Measurements from ENCODE around the gene TBC1D22A. TPM values are rescaled to one million over a fixed set of nuclear protein-coding genes. Genes with fewer than 3 reads are reported as not detected.

Gene TBC1D22A
- total and polyA plus RNA-seq, 4 donors, result 4.1 to 12.4 (median 8.4) TPM

DNA sequence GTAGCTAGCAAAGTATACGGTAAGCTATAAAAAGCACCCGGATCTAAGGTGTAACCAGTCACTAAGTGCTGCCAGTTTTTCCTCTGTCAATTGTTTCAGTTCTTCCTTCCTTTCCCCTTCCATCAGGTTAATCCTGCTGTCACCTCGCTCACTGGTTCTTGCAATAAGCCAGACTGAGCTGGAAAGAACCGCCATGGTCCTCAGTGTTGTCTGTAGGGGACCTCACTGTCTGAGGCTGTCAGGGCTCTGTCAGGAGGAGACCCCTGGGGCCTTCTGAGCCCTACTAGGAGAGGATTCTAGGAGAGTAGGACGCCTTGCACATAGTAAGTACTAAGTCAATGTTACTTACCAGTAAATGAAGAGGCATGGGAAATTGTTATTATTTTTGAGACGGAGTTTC lies 1.4 kb upstream of the TBC1D22A start:
- Histone ChIP-seq H3K4me3 (ENCODE audit: low read depth in 1 of 3, low read length in 3 of 3) (no peak overlapping the region), H3K27ac (ENCODE audit: low read depth in 1 of 2, low read length in 2 of 2) (peak overlapping the region; percentile 50 to 99), H3K4me1 (ENCODE audit: control insufficient read depth in 4 of 4, insufficient read depth in 4 of 4, low read length in 3 of 4) (peaks cover 2 to 45% (median 34%) of the 10 kb centered on the region in 4 donors), H3K9me3 (ENCODE audit: control insufficient read depth in 4 of 4, low read length in 3 of 4) (no peaks in the 10 kb centered on the region), H3K27me3 (ENCODE audit: control insufficient read depth in 4 of 4, insufficient read depth in 4 of 4, low read length in 3 of 4) (no peaks in the 10 kb centered on the region), H3K9ac (ENCODE audit: low read depth in 1 of 2, low read length in 2 of 2) (no peak overlapping the region), H3K36me3 (ENCODE audit: control insufficient read depth in 4 of 4, insufficient read depth in 3 of 4, low read depth in 1 of 4, low read length in 3 of 4) (no peaks in the 10 kb centered on the region)
- 89% methylated on average over 6 of the region's 6 CpGs for WGBS
- no peak for DNase-seq (ENCODE audit: low spot score)
- TF ChIP-seq RXRA (IDR thresholded peaks at IDR 0.05), result no peak

DNA sequence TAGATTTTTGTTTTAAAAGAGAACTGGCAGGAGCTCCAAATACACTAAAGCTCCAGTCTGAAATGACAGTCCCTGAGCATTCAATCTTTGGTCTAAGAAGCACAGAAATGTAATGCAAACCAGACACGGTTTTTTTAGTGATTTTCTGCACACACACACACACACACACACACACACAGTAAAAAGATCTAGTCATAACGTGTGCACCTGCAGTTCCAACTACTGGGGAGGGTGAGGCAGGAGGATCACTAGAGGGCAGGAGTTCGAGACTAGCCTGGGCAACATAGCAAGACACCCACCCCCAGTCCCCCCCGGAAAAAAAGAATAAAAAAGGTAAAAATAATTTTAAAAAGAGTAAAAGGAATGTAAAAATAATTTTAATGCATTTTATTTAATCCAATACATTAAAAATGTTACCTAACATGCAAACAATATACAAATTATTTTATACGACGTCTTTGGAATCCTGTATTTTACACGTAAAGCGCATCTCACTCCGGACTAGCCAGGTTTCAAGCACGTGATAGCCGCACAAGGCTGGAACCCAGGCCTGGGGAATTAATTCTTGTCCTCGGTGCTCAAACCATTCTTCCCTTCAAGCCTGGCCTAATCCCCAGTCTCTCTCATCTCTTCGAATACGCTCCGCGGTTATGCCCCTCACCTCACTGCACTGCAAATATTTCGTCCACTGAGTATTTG lies 762 bp upstream of the TBC1D22A start:
- H3K27me3 ChIP-seq (ENCODE audit: control insufficient read depth in 4 of 4, insufficient read depth in 4 of 4, low read length in 3 of 4), result no peaks in the 10 kb centered on the region
- no peaks in the 10 kb centered on the region for H3K36me3 ChIP-seq (ENCODE audit: control insufficient read depth in 4 of 4, insufficient read depth in 3 of 4, low read depth in 1 of 4, low read length in 3 of 4)
- WGBS, result 6% methylated on average over 17 of the region's 17 CpGs
- H3K27ac ChIP-seq (ENCODE audit: low read depth in 1 of 2, low read length in 2 of 2), result peak overlapping the region; percentile 98 to 99
- H3K4me1 ChIP-seq (ENCODE audit: control insufficient read depth in 4 of 4, insufficient read depth in 4 of 4, low read length in 3 of 4), result peaks cover 2 to 45% (median 34%) of the 10 kb centered on the region in 4 donors
- TF ChIP-seq RAD21 (IDR thresholded peaks at IDR 0.05) (no peak), TAF1 (conservative IDR thresholded peaks at IDR 0.05) (no peak), YY1 (IDR thresholded peaks at IDR 0.05) (no peak), RXRA (IDR thresholded peaks at IDR 0.05) (no peak), SP1 (IDR thresholded peaks at IDR 0.05) (no peak), EGR1 (IDR thresholded peaks at IDR 0.05; ENCODE audit: low read depth in 2 of 2) (no peak), NR2F2 (IDR thresholded peaks at IDR 0.05) (no peak), JUND (IDR thresholded peaks at IDR 0.05) (no peak), GABPA (IDR thresholded peaks at IDR 0.05 in 1 of 2, conservative IDR thresholded peaks at IDR 0.05 in 1 of 2) (no peak), FOXA1 (IDR thresholded peaks at IDR 0.05) (no peak), HNF4G (IDR thresholded peaks at IDR 0.05) (no peak), FOXA2 (IDR thresholded peaks at IDR 0.05) (no peak), HNF4A (conservative IDR thresholded peaks at IDR 0.05) (no peak)
- TF ChIP-seq, protein P1, sequence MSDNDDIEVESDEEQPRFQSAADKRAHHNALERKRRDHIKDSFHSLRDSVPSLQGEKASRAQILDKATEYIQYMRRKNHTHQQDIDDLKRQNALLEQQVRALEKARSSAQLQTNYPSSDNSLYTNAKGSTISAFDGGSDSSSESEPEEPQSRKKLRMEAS (IDR thresholded peaks at IDR 0.05), result no peak
- TF ChIP-seq, protein P2, sequence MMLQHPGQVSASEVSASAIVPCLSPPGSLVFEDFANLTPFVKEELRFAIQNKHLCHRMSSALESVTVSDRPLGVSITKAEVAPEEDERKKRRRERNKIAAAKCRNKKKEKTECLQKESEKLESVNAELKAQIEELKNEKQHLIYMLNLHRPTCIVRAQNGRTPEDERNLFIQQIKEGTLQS (IDR thresholded peaks at IDR 0.05), result no peak
- TF ChIP-seq, protein P3, sequence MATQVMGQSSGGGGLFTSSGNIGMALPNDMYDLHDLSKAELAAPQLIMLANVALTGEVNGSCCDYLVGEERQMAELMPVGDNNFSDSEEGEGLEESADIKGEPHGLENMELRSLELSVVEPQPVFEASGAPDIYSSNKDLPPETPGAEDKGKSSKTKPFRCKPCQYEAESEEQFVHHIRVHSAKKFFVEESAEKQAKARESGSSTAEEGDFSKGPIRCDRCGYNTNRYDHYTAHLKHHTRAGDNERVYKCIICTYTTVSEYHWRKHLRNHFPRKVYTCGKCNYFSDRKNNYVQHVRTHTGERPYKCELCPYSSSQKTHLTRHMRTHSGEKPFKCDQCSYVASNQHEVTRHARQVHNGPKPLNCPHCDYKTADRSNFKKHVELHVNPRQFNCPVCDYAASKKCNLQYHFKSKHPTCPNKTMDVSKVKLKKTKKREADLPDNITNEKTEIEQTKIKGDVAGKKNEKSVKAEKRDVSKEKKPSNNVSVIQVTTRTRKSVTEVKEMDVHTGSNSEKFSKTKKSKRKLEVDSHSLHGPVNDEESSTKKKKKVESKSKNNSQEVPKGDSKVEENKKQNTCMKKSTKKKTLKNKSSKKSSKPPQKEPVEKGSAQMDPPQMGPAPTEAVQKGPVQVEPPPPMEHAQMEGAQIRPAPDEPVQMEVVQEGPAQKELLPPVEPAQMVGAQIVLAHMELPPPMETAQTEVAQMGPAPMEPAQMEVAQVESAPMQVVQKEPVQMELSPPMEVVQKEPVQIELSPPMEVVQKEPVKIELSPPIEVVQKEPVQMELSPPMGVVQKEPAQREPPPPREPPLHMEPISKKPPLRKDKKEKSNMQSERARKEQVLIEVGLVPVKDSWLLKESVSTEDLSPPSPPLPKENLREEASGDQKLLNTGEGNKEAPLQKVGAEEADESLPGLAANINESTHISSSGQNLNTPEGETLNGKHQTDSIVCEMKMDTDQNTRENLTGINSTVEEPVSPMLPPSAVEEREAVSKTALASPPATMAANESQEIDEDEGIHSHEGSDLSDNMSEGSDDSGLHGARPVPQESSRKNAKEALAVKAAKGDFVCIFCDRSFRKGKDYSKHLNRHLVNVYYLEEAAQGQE (IDR thresholded peaks at IDR 0.05), result no peak
- TF ChIP-seq, protein P4, sequence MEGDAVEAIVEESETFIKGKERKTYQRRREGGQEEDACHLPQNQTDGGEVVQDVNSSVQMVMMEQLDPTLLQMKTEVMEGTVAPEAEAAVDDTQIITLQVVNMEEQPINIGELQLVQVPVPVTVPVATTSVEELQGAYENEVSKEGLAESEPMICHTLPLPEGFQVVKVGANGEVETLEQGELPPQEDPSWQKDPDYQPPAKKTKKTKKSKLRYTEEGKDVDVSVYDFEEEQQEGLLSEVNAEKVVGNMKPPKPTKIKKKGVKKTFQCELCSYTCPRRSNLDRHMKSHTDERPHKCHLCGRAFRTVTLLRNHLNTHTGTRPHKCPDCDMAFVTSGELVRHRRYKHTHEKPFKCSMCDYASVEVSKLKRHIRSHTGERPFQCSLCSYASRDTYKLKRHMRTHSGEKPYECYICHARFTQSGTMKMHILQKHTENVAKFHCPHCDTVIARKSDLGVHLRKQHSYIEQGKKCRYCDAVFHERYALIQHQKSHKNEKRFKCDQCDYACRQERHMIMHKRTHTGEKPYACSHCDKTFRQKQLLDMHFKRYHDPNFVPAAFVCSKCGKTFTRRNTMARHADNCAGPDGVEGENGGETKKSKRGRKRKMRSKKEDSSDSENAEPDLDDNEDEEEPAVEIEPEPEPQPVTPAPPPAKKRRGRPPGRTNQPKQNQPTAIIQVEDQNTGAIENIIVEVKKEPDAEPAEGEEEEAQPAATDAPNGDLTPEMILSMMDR (IDR thresholded peaks at IDR 0.05; ENCODE audit: low read depth, low read length, missing input control), result no peak
- TF ChIP-seq, protein P5, sequence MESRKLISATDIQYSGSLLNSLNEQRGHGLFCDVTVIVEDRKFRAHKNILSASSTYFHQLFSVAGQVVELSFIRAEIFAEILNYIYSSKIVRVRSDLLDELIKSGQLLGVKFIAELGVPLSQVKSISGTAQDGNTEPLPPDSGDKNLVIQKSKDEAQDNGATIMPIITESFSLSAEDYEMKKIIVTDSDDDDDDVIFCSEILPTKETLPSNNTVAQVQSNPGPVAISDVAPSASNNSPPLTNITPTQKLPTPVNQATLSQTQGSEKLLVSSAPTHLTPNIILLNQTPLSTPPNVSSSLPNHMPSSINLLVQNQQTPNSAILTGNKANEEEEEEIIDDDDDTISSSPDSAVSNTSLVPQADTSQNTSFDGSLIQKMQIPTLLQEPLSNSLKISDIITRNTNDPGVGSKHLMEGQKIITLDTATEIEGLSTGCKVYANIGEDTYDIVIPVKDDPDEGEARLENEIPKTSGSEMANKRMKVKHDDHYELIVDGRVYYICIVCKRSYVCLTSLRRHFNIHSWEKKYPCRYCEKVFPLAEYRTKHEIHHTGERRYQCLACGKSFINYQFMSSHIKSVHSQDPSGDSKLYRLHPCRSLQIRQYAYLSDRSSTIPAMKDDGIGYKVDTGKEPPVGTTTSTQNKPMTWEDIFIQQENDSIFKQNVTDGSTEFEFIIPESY (IDR thresholded peaks at IDR 0.05), result no peak
- peak overlapping the region; percentile 74 to 95 (median 80) for H3K4me3 ChIP-seq (ENCODE audit: low read depth in 1 of 3, low read length in 3 of 3)
- no peak for DNase-seq (ENCODE audit: low spot score)
- no peaks in the 10 kb centered on the region for H3K9me3 ChIP-seq (ENCODE audit: control insufficient read depth in 4 of 4, low read length in 3 of 4)
- peak overlapping the region; percentile 90 to 96 for H3K9ac ChIP-seq (ENCODE audit: low read depth in 1 of 2, low read length in 2 of 2)
